GM19452 (cell line): ENCODE results near the gene CEACAM19.

ENCODE experiments used
- ATAC-seq: cut with Tn5 transposase; IDR thresholded peaks from one replicate; pipeline ENCODE4 v1.9.1; 2021; ENCODE audit not compliant: unreplicated experiment

Gene CEACAM19

DNA sequence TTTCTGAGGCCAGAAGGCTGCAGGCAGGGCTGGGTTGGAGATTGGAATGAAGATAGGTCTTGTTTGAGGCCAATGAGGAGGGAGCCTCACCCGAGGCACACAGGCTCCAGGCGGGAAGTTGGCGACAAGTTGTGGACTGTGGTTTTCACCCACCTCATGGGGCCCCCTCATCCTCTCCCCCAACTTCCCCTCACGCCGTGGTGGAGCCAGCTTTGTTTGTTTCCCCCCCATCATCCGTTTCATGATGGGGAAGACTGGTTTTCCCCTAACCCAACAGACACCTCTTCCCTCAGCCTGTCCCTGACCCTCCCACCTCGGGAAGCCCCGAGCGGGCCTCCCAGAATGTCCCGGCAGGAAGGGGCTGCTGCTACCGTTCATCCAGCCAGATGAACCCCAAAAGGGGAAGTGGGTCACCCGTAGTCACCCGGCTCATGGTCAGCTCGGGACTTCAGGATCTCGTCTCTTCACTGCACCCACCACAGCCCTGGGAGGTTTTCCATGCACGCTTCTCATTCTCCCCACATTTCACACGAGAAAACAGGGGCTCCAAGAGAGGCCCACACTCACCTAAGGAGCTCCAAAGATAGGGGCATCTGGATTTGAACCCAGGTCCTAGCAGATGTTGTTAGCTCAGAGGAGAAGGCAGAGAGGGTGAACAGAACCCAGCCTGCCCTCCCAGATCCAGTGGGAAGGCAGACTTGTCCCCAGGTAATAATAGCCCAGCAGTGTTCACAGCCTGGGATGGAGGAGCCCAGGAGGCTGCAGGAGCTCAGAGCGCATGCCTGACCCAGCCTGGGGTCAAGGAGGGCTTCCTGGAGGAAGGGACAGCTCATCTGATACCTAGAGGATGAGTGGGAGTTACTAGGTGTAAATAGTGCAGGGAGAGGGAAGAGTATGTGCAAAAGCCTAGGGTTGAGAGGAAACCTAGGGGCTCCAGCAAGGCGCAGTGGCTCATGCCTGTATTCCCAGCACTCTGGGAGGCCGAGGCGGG, 51.1 kb downstream of the CEACAM19 start:
- ATAC-seq: no peak

DNA sequence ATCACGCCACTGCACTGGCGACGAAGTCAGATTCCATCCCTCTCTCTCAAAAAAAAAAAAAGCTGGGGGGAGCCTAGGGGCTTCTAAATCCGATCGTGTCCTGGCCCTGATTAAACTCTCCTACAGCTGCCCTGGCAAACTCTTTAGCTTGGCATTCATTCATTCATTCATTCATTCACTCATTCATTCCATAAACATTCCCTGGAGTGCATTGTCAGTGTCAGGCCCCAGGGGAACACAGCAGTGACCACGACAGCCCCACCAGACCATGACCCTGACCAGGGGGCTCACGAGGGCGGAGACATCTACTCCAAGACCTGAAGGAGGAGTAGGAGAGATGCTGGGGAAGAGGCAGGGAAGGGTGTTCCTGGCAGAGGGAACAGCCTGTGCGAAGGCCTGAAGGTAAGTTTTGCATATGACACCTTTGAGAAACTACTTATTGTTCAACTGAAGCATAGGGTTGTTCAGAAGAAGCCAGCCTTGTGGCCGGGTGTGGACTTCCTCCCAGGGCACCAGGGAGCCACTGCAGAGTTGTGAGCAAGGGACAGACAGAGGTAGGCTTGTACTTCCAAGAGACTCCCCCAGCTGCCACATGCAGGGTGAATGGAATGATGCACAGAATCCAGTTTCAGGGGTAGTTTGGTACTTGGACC, 52.1 kb downstream of the CEACAM19 start:
- peak; percentile 48 for ATAC-seq

DNA sequence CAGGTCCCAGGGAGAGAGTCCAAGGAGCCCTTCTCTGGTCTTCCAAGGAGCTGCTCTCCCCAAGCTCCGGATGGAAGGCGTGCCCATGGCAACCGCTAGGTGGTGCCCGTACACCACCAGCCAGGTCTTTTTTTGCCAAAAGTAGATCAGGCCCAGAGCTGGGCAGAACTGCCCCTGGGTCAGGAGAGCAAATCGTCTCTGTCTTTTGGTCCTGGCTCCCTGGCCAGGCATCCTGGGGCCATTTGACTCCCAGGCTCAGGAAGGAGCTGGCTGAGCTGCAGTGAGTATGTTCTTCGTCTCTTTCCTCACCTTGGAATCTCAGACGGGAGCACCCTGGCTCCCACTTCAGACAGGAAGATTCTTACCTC, 52.7 kb downstream of the CEACAM19 start:
- peak; percentile 62 for ATAC-seq

DNA sequence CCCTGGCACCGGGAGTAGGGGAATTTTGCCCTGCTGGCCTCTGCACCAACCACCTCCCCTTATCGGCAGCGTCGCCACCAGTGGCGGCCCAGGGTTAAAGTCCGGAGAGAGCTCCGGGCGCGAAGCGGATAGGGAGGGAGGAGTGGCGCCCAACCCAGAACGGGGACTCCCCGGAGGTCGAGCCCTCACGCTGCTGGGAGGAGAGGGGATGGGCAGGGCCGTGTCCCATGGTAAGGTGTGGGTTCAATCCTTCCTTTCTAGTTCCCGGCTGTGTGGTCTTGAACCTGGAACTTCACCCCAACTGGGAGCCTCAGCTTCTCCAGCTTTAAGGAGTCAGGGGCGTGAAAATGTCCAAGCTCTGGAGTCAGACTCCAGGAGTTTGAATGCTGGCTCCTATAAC, 54.0 kb downstream of the CEACAM19 start:
- ATAC-seq: no peak

DNA sequence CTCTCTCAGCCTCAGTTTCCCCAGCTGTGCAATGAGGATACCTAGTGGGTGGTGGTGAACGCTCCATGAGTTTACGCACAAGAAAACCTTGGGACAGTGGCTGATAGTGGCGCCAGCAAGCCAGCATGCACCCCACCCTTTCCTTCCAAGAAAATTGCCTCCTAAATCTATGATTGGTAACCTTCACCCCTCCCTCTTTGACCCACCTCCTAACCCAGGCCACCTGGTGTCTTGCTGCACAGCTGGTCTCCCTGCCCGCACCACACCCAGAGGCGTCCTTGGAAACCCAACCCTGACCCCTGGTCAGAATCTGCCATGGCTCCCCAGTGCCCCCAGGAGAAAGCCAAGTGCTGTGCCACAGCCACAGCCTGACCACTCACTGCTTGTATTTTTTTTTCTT, 54.4 kb downstream of the CEACAM19 start:
- no peak for ATAC-seq

DNA sequence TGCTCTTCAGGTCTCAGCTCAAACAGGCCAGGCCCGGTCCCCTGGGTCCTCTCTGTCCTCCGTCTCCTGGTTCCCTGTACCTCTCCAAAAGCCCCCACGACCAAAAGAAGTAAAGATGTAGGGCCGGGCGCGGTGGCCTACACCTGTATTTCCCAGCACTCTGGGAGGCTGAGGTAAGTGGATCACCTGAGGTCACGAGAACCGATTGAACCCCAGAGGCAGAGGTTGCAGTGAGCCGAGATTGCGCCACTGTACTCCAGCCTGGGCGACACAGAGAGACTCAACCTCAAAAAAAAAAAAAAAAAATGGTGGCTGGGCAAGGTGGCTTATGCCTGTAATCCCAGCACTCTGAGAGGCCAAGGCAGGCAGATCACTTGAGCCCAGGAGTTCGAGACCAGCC, 55.2 kb downstream of the CEACAM19 start:
- no peak for ATAC-seq

DNA sequence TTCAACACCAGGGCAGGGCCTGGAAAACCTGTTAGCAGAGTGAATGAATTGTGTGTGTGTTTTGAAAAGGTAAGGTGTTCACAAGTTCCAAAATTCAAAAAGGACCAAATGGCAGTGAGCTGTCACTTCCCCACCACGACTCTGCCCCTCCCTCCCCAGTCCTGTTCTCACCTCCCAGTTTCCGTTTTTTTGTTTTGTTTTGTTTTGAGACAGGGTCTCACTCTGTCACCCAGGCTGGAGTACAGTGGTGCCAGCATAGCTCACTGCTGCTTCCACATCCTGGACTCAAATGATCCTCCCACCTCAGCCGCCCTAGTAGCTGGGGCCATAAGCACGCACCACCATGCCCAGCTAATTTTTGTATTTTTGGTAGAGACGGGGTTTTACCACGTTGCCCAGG, 56.9 kb downstream of the CEACAM19 start:
- ATAC-seq: no peak

DNA sequence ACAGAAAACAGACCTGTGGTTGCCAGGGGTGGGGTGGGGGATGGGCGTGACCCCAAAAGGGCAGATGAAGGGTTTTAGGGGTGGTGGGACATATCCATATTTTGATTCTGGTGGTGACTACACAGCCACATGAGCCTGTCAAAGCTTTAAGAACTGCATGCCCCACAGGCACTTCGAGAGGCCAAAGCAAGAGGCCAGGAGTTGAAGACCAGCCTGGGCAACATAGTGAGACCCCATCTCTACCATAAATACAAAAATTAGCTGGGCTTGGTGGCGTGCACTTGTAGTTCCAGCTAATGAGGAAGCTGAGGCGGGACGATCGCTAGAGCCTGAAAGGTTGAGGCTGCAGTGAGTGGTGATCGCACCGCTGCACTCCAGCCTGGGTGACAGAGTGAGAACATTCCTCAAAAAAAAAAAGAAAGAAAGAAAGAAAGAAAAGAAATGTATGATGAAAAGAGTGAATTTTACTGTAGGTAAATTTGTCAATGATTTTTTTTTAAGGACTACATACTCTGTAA, 58.3 kb downstream of the CEACAM19 start:
- no peak for ATAC-seq

DNA sequence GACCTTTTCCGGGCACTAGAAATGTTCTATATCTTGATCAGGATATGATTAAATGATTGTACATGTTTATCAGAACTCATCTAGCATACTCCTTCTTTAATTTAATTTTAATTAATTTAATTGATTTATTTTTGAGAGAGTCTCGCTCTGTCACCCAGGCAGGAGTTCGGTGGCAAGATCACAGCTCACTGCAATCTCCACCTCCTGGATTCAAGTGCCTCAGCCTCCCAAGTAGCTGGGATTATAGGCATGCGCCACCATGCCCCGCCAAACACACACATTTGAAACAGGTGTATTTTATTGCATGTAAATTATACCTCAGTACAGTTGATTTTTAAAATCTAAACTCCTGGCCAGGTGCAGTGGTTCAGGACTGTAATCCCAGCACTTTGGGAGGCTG, 59.8 kb downstream of the CEACAM19 start:
- ATAC-seq: no peak

DNA sequence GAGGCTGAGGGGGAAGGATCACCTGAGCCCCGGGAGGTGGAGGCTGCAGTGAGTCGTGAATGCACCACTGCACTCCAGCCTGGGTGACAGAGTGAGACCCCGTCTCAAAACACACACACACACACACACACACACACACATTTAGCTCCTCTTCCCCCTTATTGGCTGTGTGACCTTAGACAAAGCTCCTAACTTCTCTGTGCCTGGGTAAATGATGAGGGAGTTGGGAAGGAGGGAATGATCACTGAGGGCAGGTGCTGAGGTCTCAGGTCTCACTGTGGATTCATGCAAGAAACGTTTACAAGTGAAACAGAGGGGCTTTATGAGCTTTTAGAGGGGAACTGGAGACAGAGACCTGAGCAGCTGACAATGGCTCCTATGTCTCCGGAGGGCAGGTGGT, 60.3 kb downstream of the CEACAM19 start:
- ATAC-seq: no peak

DNA sequence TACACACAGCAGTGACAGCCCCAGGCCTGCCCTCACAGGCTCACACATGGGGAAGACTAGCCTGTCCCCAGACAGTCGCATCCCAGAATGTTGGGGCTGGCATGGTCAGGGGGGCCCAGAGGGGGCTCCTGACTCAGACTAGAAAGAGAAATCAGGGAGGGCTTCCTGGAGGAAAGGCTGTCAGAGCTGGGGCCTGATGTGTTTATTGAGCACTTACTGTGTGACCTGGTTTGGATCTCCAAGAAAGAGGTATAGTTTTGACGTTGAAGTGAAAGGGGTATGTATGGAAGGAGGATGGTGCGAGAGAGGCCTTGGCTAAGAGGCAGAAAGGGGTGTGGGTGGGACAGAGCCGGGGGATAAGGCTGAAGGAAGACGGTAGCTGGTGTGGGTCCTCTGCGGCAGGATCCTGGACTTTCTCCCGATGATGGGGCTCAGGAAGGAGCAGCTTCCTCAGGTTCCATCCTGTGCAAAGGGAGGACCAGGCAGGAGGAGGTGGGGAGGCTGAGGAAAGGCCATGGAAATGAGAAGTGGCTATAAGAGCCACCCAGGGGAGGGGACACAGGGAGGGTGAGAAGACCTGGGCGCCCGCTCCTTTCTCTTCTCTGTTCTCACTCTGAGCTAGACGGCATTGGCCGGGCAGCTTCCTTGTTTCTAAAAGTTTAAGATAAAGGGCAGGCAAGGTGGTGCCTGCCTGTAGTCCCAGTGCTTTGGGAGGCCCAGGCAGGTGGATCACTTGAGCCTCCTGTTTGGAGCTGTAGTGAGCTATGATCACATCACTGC, 61.1 kb downstream of the CEACAM19 start:
- no peak for ATAC-seq
